ENCODE results near the gene PIGA.

Gene PIGA

GRCh38 chrX:15328131-15328530 lies 7.2 kb downstream of the PIGA start:
- H3K9ac ChIP-seq: no peak overlapping the region
- no peaks in the 10 kb centered on the region for H3K79me2 ChIP-seq
- no peak for TF ChIP-seq CTCF (IDR thresholded peaks at IDR 0.05)
- no peak overlapping the region for H3K4me3 ChIP-seq (ENCODE audit: low read depth, low read length)
- H3K4me2 ChIP-seq (ENCODE audit: low read length): no peak overlapping the region
- no peaks in the 10 kb centered on the region for H3K27me3 ChIP-seq (ENCODE audit: control insufficient read depth, insufficient read depth, low read length)
- H3K27ac ChIP-seq: no peak overlapping the region
- H3K4me1 ChIP-seq: no peaks in the 10 kb centered on the region
- H3K9me3 ChIP-seq (ENCODE audit: control insufficient read depth, low read length): no peaks in the 10 kb centered on the region
- H2AFZ ChIP-seq: no peak overlapping the region
- H3K36me3 ChIP-seq (ENCODE audit: control insufficient read depth, insufficient read depth, low read length): no peaks in the 10 kb centered on the region

GRCh38 chrX:15322472-15322871 lies 12.9 kb downstream of the PIGA start:
- Histone ChIP-seq H3K9ac (no peak overlapping the region), H3K27me3 (ENCODE audit: control insufficient read depth, insufficient read depth, low read length) (no peaks in the 10 kb centered on the region), H2AFZ (no peak overlapping the region), H3K4me2 (ENCODE audit: low read length) (no peak overlapping the region), H3K79me2 (no peaks in the 10 kb centered on the region), H3K4me1 (no peaks in the 10 kb centered on the region), H3K27ac (no peak overlapping the region), H3K36me3 (ENCODE audit: control insufficient read depth, insufficient read depth, low read length) (no peaks in the 10 kb centered on the region), H3K9me3 (ENCODE audit: control insufficient read depth, low read length) (no peaks in the 10 kb centered on the region), H3K4me3 (ENCODE audit: low read depth, low read length) (no peak overlapping the region)
- no peak for TF ChIP-seq CTCF (IDR thresholded peaks at IDR 0.05)

- no peak overlapping the region for H3K4me2 ChIP-seq (ENCODE audit: low read length)
- no peaks in the 10 kb centered on the region for H3K36me3 ChIP-seq (ENCODE audit: control insufficient read depth, insufficient read depth, low read length)
- no peak for TF ChIP-seq CTCF (IDR thresholded peaks at IDR 0.05)
These were observed 13.3 kb downstream of the PIGA start for GRCh38 chrX:15322072-15322471.

GRCh38 chrX:15321447-15321846 lies 13.9 kb downstream of the PIGA start:
- Histone ChIP-seq H3K4me2 (ENCODE audit: low read length) (no peak overlapping the region), H3K4me3 (ENCODE audit: low read depth, low read length) (no peak overlapping the region), H3K27me3 (ENCODE audit: control insufficient read depth, insufficient read depth, low read length) (no peaks in the 10 kb centered on the region), H3K36me3 (ENCODE audit: control insufficient read depth, insufficient read depth, low read length) (no peaks in the 10 kb centered on the region), H2AFZ (no peak overlapping the region), H3K9ac (no peak overlapping the region), H3K79me2 (no peaks in the 10 kb centered on the region), H3K9me3 (ENCODE audit: control insufficient read depth, low read length) (no peaks in the 10 kb centered on the region), H3K27ac (no peak overlapping the region), H3K4me1 (no peaks in the 10 kb centered on the region)
- TF ChIP-seq CTCF (IDR thresholded peaks at IDR 0.05): no peak

More at GRCh38 chrX:15322072-15322471, 13.3 kb downstream of the PIGA start:
- Histone ChIP-seq H3K9ac (no peak overlapping the region), H3K79me2 (no peaks in the 10 kb centered on the region), H3K27me3 (ENCODE audit: control insufficient read depth, insufficient read depth, low read length) (no peaks in the 10 kb centered on the region), H2AFZ (no peak overlapping the region), H3K9me3 (ENCODE audit: control insufficient read depth, low read length) (no peaks in the 10 kb centered on the region), H3K4me1 (no peaks in the 10 kb centered on the region), H3K27ac (no peak overlapping the region), H3K4me3 (ENCODE audit: low read depth, low read length) (no peak overlapping the region)

- no peak overlapping the region for H3K27ac ChIP-seq
- no peak overlapping the region for H3K4me2 ChIP-seq (ENCODE audit: low read length)
- no peak overlapping the region for H3K4me3 ChIP-seq (ENCODE audit: low read depth, low read length)
- H3K4me1 ChIP-seq: no peaks in the 10 kb centered on the region
- H3K27me3 ChIP-seq (ENCODE audit: control insufficient read depth, insufficient read depth, low read length): no peaks in the 10 kb centered on the region
- H3K36me3 ChIP-seq (ENCODE audit: control insufficient read depth, insufficient read depth, low read length): no peaks in the 10 kb centered on the region
- H2AFZ ChIP-seq: no peak overlapping the region
- no peak overlapping the region for H3K9ac ChIP-seq
- TF ChIP-seq CTCF (IDR thresholded peaks at IDR 0.05): no peak
- no peaks in the 10 kb centered on the region for H3K9me3 ChIP-seq (ENCODE audit: control insufficient read depth, low read length)
- H3K79me2 ChIP-seq: no peaks in the 10 kb centered on the region
These were observed 15.0 kb downstream of the PIGA start for GRCh38 chrX:15320297-15320696.
